RWPE1 (cell line): ENCODE data around the gene CLDN19.

Source experiments
- CTCF ChIA-PET: fragments of 350-600 bp; sonication (Branson Sonifier 250); formaldehyde crosslinking; extraction: SDS; loops from one replicate; lab custom pipeline; 2021; lab: Yijun Ruan, JAX
- POLR2A ChIA-PET: fragments of 400-600 bp; formaldehyde crosslinking; extraction: SDS; loops from one replicate; lab custom pipeline; 2020; ENCODE audit warnings: antibody characterized with exemption; ENCODE audit not compliant: low non-redundant PET; lab: Yijun Ruan, JAX
- DNase-seq: peaks from one replicate; pipeline ENCODE4 v3.0.0; 2012; ENCODE audit warnings: low spot score
- H3K27ac ChIP-seq: fragments of 450-650 bp; 2 replicates; pipeline ENCODE4 v1.5.1; 2017
- CTCF ChIP-seq: fragments of 450-650 bp; conservative IDR thresholded peaks from 2 replicates; pipeline ENCODE4 v1.5.1; 2017; ENCODE audit warnings: low read depth, mild to moderate bottlenecking

Gene CLDN19

GRCh38 chr1:42738678-42739226, 1.3 kb downstream of the CLDN19 start:
- H3K27ac ChIP-seq: no peak overlapping the region
- no peak for TF ChIP-seq CTCF
- CTCF ChIA-PET: interaction anchor here (0.9 kb wide), 1 partner anchor 14 kb away, joined by 3 read pairs; no protein-coding TSS in a partner anchor
- POLR2A ChIA-PET: no interaction called here
- no peak for DNase-seq

- no peak for DNase-seq
- POLR2A ChIA-PET: no interaction called here
- CTCF ChIA-PET: interaction anchor here (0.5 to 0.9 kb wide), 3 partner anchors 14 to 224 kb away, joined by 3 to 5 read pairs (median 3); no protein-coding TSS in a partner anchor
- TF ChIP-seq CTCF: no peak
- H3K27ac ChIP-seq: peak overlapping the region; percentile 47; the same call in 1 of the 2 replicates
Measured at GRCh38 chr1:42737986-42738677, 1.9 kb downstream of the CLDN19 start.

GRCh38 chr1:42737257-42737656, 2.8 kb downstream of the CLDN19 start:
- DNase-seq: no peak
- ChIA-PET CTCF (interaction anchor here (0.6 to 0.8 kb wide), 3 partner anchors 19 to 206 kb away, joined by 3 to 5 read pairs (median 3); no protein-coding TSS in a partner anchor), POLR2A (no interaction called here)
- peak overlapping the region; percentile 47 for H3K27ac ChIP-seq
- no peak for TF ChIP-seq CTCF

- DNase-seq: no peak
- ChIA-PET CTCF (interaction anchor here (0.7 to 0.8 kb wide), 2 partner anchors 20 to 207 kb away, joined by 3 to 5 read pairs; no protein-coding TSS in a partner anchor), POLR2A (no interaction called here)
- H3K27ac ChIP-seq: peak overlapping the region; percentile 47
- TF ChIP-seq CTCF: no peak
Measured at GRCh38 chr1:42736571-42737200, 3.4 kb downstream of the CLDN19 start.

- peak; percentile 46 for DNase-seq
- peak overlapping the region; percentile 47 for H3K27ac ChIP-seq
- TF ChIP-seq CTCF: peak; percentile 22; the same call in 1 of the 2 replicates
- POLR2A ChIA-PET: no interaction called here
- CTCF ChIA-PET: interaction anchor here (0.7 to 0.8 kb wide), 3 partner anchors 12 to 209 kb away, joined by 3 to 5 read pairs (median 3); no protein-coding TSS in a partner anchor
Measured at GRCh38 chr1:42736152-42736551, 3.9 kb downstream of the CLDN19 start.
